RWPE1 (cell line): ENCODE data around the gene ZNF512B.
A peak's percentile ranks its signal among the peaks of the same experiment; 100 is the strongest.

Source experiments
- CTCF ChIA-PET: fragments of 350-600 bp; sonication (Branson Sonifier 250); formaldehyde crosslinking; extraction: SDS; loops from one replicate; lab custom pipeline; 2021; lab: Yijun Ruan, JAX
- POLR2A ChIA-PET: fragments of 400-600 bp; formaldehyde crosslinking; extraction: SDS; loops from one replicate; lab custom pipeline; 2020; ENCODE audit warnings: antibody characterized with exemption; ENCODE audit not compliant: low non-redundant PET; lab: Yijun Ruan, JAX
- DNase-seq: peaks from one replicate; pipeline ENCODE4 v3.0.0; 2012; ENCODE audit warnings: low spot score
- H3K27ac ChIP-seq: fragments of 450-650 bp; 2 replicates; pipeline ENCODE4 v1.5.1; 2017
- TF ChIP-seq, protein P1 (sequence below): fragments of 450-650 bp; conservative IDR thresholded peaks from 2 replicates; pipeline ENCODE4 v1.5.1; 2017; ENCODE audit warnings: low read depth, mild to moderate bottlenecking

ZNF512B gene

DNA sequence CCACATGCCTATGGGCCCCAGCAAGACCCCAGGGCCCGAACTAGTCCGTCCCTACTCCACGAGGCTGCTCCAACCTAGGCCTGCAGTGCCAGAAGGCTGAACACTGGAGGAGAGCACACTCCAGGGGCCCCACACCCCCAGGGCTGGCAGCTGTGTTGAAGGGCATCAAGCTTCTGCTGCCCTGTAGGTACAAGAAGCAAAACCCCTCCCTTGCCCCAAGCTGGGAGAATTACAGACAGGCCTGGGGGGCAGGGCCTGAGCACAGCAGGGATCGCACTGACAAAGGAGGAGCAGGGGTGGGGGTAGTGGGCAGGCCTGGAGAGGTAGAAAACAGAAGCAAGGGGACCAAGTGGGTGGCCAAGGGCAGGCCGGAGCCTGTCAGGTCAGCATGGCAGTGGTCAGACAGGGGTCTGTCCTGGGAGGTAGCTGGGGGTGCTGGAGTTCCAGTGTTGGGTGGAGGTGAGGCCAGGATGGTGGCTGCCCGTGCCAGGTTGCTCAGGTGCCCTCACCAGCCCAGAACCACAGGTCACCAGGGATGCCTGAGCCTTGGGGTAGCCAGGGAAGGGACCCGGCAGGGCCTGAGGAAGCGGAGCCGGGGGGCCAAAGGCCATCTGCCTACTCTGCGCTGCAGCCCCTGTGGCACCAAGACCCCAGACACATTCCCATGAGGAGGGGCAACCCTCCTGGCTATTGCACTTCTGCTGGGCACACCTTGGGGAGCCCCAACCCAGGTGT, 10.6 kb downstream of the ZNF512B start:
- ChIA-PET POLR2A (no interaction called here), CTCF (interaction anchor here (0.7 to 1.2 kb wide), 4 partner anchors 15 to 1152 kb away, joined by 4 to 5 read pairs (median 4); partner anchors contain the start of genes PRPF6 and SAMD10)
- TF ChIP-seq, protein P1, sequence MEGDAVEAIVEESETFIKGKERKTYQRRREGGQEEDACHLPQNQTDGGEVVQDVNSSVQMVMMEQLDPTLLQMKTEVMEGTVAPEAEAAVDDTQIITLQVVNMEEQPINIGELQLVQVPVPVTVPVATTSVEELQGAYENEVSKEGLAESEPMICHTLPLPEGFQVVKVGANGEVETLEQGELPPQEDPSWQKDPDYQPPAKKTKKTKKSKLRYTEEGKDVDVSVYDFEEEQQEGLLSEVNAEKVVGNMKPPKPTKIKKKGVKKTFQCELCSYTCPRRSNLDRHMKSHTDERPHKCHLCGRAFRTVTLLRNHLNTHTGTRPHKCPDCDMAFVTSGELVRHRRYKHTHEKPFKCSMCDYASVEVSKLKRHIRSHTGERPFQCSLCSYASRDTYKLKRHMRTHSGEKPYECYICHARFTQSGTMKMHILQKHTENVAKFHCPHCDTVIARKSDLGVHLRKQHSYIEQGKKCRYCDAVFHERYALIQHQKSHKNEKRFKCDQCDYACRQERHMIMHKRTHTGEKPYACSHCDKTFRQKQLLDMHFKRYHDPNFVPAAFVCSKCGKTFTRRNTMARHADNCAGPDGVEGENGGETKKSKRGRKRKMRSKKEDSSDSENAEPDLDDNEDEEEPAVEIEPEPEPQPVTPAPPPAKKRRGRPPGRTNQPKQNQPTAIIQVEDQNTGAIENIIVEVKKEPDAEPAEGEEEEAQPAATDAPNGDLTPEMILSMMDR: no peak
- no peak for DNase-seq
- H3K27ac ChIP-seq: peak overlapping the region; percentile 99

DNA sequence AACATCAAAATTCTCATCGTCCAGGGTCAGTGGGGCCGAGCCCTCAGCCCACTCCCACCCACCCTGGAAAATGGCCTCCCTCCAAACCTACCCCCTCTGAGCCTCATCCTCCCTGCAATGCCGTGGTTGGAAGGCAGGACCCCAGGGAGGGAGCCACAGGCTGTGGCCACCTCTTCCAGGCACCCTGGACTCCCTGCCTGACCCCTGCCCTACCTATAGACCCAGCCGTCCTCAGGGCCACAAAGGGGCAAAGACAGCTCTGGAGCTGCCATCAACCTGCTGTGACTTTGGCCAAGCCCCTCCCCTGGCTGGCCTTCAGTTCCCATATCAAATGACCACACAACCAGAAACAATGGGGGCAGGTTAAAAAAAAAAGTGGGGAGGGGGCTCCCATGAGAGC, 11.3 kb downstream of the ZNF512B start:
- no peak for DNase-seq
- H3K27ac ChIP-seq: peak overlapping the region; percentile 99
- TF ChIP-seq, protein P1: no peak
- ChIA-PET POLR2A (no interaction called here), CTCF (interaction anchor here (0.7 to 1.2 kb wide), 3 partner anchors 19 to 1151 kb away, joined by 4 read pairs; partner anchors contain the start of genes PRPF6 and SAMD10)

DNA sequence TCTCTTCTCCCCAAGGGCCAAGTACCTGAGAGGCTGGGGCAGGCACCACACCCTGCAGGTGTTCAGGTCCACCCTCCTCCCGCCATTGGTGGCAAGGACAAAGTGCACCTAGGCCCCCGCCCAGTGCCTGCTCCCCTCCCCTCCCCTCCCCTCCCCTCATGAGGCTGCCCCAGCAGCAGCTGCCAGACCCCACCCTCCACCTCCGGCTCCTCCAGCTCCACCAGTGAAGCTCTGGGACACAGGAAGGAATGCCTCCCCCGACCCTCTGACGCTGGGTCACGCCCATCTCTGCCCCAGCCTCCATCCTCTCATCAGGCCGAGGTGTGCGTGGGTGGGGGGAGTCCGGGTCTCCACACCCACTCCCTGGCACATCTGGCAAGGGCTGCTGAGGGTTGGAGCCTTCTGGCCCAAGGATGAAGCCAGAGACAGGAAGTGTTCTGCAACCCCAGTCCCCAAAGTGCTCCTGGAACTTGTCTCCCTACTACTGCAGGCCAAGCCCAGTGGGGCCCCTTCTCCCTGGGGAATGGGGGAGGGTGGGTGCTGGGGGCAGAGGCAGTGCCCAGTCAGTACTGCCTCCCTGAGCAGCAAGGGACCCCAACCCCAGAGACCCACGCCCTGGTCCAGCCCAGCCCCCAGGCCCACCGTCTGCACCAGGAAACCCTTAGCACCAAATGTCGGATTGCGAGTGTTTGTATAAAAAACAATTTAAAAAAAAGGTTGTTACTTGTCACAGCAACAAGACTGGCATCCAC, 11.9 kb downstream of the ZNF512B start:
- TF ChIP-seq, protein P1: no peak
- peak overlapping the region; percentile 99 for H3K27ac ChIP-seq
- CTCF ChIA-PET: interaction anchor here (1.0 to 3.7 kb wide), 2 partner anchors 14 to 16 kb away, joined by 4 to 18 read pairs; no protein-coding TSS in a partner anchor
- DNase-seq: peak; percentile 90
- POLR2A ChIA-PET: no interaction called here

DNA sequence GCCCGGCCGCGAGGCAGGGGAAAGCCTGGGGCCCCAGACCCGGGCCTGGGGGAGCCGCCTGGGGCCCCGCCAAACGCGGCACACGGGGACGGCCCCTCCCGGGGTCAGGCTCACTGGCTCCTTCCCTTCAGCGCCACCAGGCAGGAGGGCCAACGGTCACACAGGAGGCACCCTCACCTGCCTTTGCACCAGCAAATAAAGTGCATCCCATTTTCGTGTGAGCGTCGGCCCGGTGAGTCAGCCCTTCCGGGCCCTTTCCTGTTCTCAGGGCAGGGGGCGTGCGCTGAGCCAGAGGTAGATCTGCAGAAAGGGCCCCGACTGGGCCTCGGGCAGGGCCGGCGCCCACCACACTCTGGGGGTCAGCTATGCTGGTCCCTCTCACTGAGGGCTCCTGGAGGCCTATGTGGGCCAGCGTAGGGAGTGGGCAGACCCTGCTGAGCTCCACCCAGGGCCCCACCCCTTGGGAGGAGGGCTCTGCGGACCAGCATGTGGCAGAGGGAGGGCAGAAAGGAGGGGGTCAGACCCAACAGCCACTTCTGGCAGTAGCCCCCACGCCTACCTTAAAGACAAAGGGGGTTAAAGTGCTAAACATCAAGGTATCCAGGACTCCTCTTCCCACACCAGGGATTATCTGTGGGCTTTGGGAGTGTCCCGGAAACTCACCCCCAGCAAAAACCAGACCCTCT, 12.6 kb downstream of the ZNF512B start:
- peak overlapping the region; percentile 99 for H3K27ac ChIP-seq
- TF ChIP-seq, protein P1: no peak
- DNase-seq: peak; percentile 91
- ChIA-PET CTCF (interaction anchor here (1.0 to 3.7 kb wide), 2 partner anchors 15 to 16 kb away, joined by 4 to 18 read pairs; no protein-coding TSS in a partner anchor), POLR2A (interaction anchor here (1.2 kb wide), 1 partner anchor 11 kb away, joined by 3 read pairs; no protein-coding TSS in a partner anchor)

DNA sequence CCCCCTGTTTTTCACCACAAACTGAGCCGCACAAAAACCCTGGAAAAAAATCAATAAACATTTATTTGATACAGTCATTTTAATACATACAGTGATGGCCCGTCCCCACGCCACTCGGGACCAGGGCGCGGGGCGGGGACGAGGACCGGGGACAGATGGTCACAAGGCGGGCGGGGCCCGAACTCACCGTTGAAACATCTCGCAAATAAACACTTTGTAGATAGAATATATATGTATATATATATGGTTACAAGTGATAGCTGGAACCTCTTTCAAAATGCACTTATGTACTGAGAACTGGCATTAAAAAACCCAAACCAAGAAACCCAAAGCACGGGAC, 13.1 kb downstream of the ZNF512B start:
- ChIA-PET CTCF (interaction anchor here (0.7 to 3.7 kb wide), 3 partner anchors 15 to 268 kb away, joined by 3 to 18 read pairs (median 4); no protein-coding TSS in a partner anchor), POLR2A (interaction anchor here (0.6 to 1.2 kb wide), 5 partner anchors 12 to 249 kb away, joined by 3 to 4 read pairs (median 3); partner anchors contain the start of genes ARFRP1, PRPF6 and ZGPAT)
- TF ChIP-seq, protein P1: no peak
- peak overlapping the region; percentile 99 for H3K27ac ChIP-seq
- DNase-seq: no peak
